Dedifferentiated amniotic fluid mesenchymal stem cell (primary cell): ENCODE measurements around the gene ADGRB3.
"Not testable (repeated sequence)": the region's sequence is repeated elsewhere in the genome, so short reads cannot be mapped to it uniquely, and the experiment has no call there.

Experiments used
- DNase-seq: peaks from one replicate; pipeline ENCODE4 v3.0.0-alpha.2; 2016; ENCODE audit errors: extremely low spot score

ADGRB3 gene

GRCh38 chr6:69232911-69233448 is 597.9 kb downstream of the ADGRB3 start:
- DNase-seq, result peak; percentile 74

GRCh38 chr6:69238067-69238466 is 603.0 kb downstream of the ADGRB3 start:
- no peak for DNase-seq

GRCh38 chr6:69246983-69247382 is 611.9 kb downstream of the ADGRB3 start:
- DNase-seq, result no peak

GRCh38 chr6:69261010-69261409 is 625.9 kb downstream of the ADGRB3 start:
- no peak for DNase-seq

GRCh38 chr6:69263297-69263696 is 628.2 kb downstream of the ADGRB3 start:
- DNase-seq, result no peak

- DNase-seq, result no peak
Measured at GRCh38 chr6:69265090-69265489, 630.0 kb downstream of the ADGRB3 start.

GRCh38 chr6:69265706-69266105 is 630.6 kb downstream of the ADGRB3 start:
- DNase-seq, result peak; percentile 14

GRCh38 chr6:69276204-69276603 is 641.1 kb downstream of the ADGRB3 start:
- no peak for DNase-seq

- no peak for DNase-seq
Measured at GRCh38 chr6:69279805-69280204, 644.7 kb downstream of the ADGRB3 start.

- DNase-seq, result no peak
Measured at GRCh38 chr6:69280858-69281257, 645.8 kb downstream of the ADGRB3 start.

- no peak for DNase-seq
Measured at GRCh38 chr6:69284176-69284730, 649.2 kb downstream of the ADGRB3 start.

- no peak for DNase-seq
Measured at GRCh38 chr6:69285054-69285453, 650.0 kb downstream of the ADGRB3 start.

GRCh38 chr6:69286331-69286730 is 651.2 kb downstream of the ADGRB3 start:
- no peak for DNase-seq

- DNase-seq, result not testable (repeated sequence)
Measured at GRCh38 chr6:69288198-69288597, 653.1 kb downstream of the ADGRB3 start.

- no peak for DNase-seq
Measured at GRCh38 chr6:69289689-69290495, 654.8 kb downstream of the ADGRB3 start.

GRCh38 chr6:69293471-69293870 is 658.4 kb downstream of the ADGRB3 start:
- DNase-seq, result no peak

GRCh38 chr6:69294407-69294806 is 659.3 kb downstream of the ADGRB3 start:
- no peak for DNase-seq

GRCh38 chr6:69294862-69295261 is 659.8 kb downstream of the ADGRB3 start:
- no peak for DNase-seq

- no peak for DNase-seq
Measured at GRCh38 chr6:69303382-69303781, 668.3 kb downstream of the ADGRB3 start.

- DNase-seq, result no peak
Measured at GRCh38 chr6:69305456-69305855, 670.4 kb downstream of the ADGRB3 start.

GRCh38 chr6:69308584-69308983 is 673.5 kb downstream of the ADGRB3 start:
- no peak for DNase-seq

- no peak for DNase-seq
Measured at GRCh38 chr6:69311888-69312287, 676.8 kb downstream of the ADGRB3 start.

- DNase-seq, result no peak
Measured at GRCh38 chr6:69314001-69314400, 678.9 kb downstream of the ADGRB3 start.
